B cell (primary cell): Measurements from ENCODE around the gene HMG20A. TPM values are rescaled to one million over a fixed set of nuclear protein-coding genes. Genes with fewer than 3 reads are reported as not detected.

ENCODE experiments used
- ATAC-seq: fragments of 200-7000 bp; cut with Tn5 transposase; one replicate; pipeline ENCODE4 v1.10.0; 2021; ENCODE audit warnings: low read depth, mild to moderate bottlenecking, moderate number of reproducible peaks, moderate library complexity
- CTCF ChIA-PET: fragments of 350-600 bp; sonication (Branson Sonifier 250); formaldehyde crosslinking; loops from one replicate; lab custom pipeline; 2021; ENCODE audit warnings: antibody characterized with exemption, inconsistent platforms; lab: Charles Lee
- POLR2A ChIA-PET: fragments of 350-600 bp; sonication (Branson Sonifier 250); formaldehyde crosslinking; loops from one replicate; lab custom pipeline; 2021; ENCODE audit warnings: antibody characterized with exemption; lab: Charles Lee
- DNase-seq: peaks from one replicate; pipeline ENCODE4 v3.0.0; 2013
- H2AFZ ChIP-seq: 2 replicates; pipeline ENCODE4 v1.6.1; 2012; ENCODE audit warnings: mild to moderate bottlenecking, low read depth, low read length; ENCODE audit not compliant: insufficient read depth, poor library complexity, severe bottlenecking
- H3K27ac ChIP-seq, 2 donors: 1 replicate in 1 of 2; 2 replicates in 1 of 2; pipeline ENCODE4 v1.5.1; 2012 to 2013; ENCODE audit warnings: low read length in 2 of 2, mild to moderate bottlenecking in 2 of 2, moderate library complexity in 1 of 2
- H3K27me3 ChIP-seq, 4 experiments: fragments of 200-600 bp in 1 of 4; sonication (generic) in 1 of 4; replicated peaks in 1 of 4; 1 replicate in 2 of 4; 2 replicates in 2 of 4; pipeline versions ENCODE4 v1.6.1 to v1.7.0; 2013 to 2016; ENCODE audit warnings: low read length in 3 of 4, mild to moderate bottlenecking in 2 of 4, mixed read lengths in 1 of 4, moderate library complexity in 1 of 4; ENCODE audit not compliant: insufficient read depth in 4 of 4, control insufficient read depth in 3 of 4; ENCODE audit errors: control extremely low read depth in 1 of 4
- H3K36me3 ChIP-seq, 2 experiments: replicated peaks in 1 of 2; 1 replicate in 1 of 2; 2 replicates in 1 of 2; pipeline versions ENCODE4 v1.6.1 to v1.7.1; 2013; ENCODE audit warnings: low read length in 1 of 2; ENCODE audit not compliant: insufficient read depth in 2 of 2, control insufficient read depth in 1 of 2; ENCODE audit errors: control extremely low read depth in 1 of 2, extremely low read depth in 1 of 2
- H3K4me1 ChIP-seq, 2 donors: fragments of 200-600 bp in 1 of 2; sonication (generic) in 1 of 2; 1 replicate in 1 of 2; 2 replicates in 1 of 2; pipeline versions ENCODE4 v1.5.1 to v1.6.1; 2013 to 2017; ENCODE audit warnings: low read length in 2 of 2; ENCODE audit not compliant: control insufficient read depth in 2 of 2, insufficient read depth in 2 of 2
- H3K4me2 ChIP-seq: replicated peaks from 2 replicates; pipeline ENCODE3; 2012; ENCODE audit warnings: mild to moderate bottlenecking, low read depth, low read length; ENCODE audit not compliant: poor library complexity, severe bottlenecking
- H3K4me3 ChIP-seq, 5 experiments: fragments of 200-600 bp in 1 of 5; sonication (generic) in 1 of 5; 1 replicate in 3 of 5; 2 replicates in 2 of 5; pipeline versions ENCODE4 v1.5.1 to v1.7.0; 2011 to 2016; ENCODE audit warnings: low read length in 4 of 5, mild to moderate bottlenecking in 4 of 5, low read depth in 2 of 5, control low read depth in 1 of 5, moderate library complexity in 1 of 5; ENCODE audit not compliant: insufficient read depth in 1 of 5; ENCODE audit errors: control extremely low read depth in 1 of 5, extremely low read depth in 1 of 5
- H3K79me2 ChIP-seq: fragments of 200-600 bp; sonication (generic); one replicate; pipeline ENCODE4 v1.6.0; 2016; ENCODE audit warnings: low read length; ENCODE audit not compliant: control insufficient read depth, insufficient read depth
- H3K9ac ChIP-seq: fragments of 200-600 bp; sonication (generic); 2 replicates; pipeline ENCODE4 v1.6.1; 2017; ENCODE audit warnings: mild to moderate bottlenecking, low read length, moderate library complexity
- H3K9me3 ChIP-seq, 3 donors: one replicate each; pipeline versions ENCODE4 v1.6.1 to v1.7.1; 2013; ENCODE audit warnings: low read length in 2 of 3; ENCODE audit not compliant: control insufficient read depth in 2 of 3, insufficient read depth in 1 of 3; ENCODE audit errors: control extremely low read depth in 1 of 3
- H4K20me1 ChIP-seq: 2 replicates; pipeline ENCODE4 v1.6.0; 2012; ENCODE audit warnings: mild to moderate bottlenecking, low read length; ENCODE audit not compliant: insufficient read depth, control insufficient read depth, poor library complexity, severe bottlenecking
- H3K27ac Mint-ChIP-seq: one replicate; pipeline ENCODE4 v1.8.0; 2021; ENCODE audit warnings: mixed read lengths
- H3K27me3 Mint-ChIP-seq: one replicate; pipeline ENCODE4 v1.8.0; 2021; ENCODE audit warnings: mixed read lengths
- H3K4me1 Mint-ChIP-seq: one replicate; pipeline ENCODE4 v1.8.0; 2021; ENCODE audit warnings: mixed read lengths
- H3K4me3 Mint-ChIP-seq: one replicate; pipeline ENCODE4 v1.8.0; 2021; ENCODE audit warnings: mixed read lengths
- H3K9me3 Mint-ChIP-seq: one replicate; pipeline ENCODE4 v1.8.0; 2022; ENCODE audit warnings: mixed read lengths; ENCODE audit not compliant: insufficient read depth
- CTCF ChIP-seq: fragments of 200-600 bp; IDR thresholded peaks from one replicate; pipeline ENCODE4 v1.8.0; 2022; ENCODE audit warnings: antibody characterized with exemption, mild to moderate bottlenecking
- EZH2 ChIP-seq: IDR thresholded peaks from 2 replicates; pipeline ENCODE4 v1.6.1; 2012; ENCODE audit warnings: borderline replicate concordance, low read depth, mild to moderate bottlenecking, moderate library complexity, low read length; ENCODE audit not compliant: insufficient read depth, poor library complexity, severe bottlenecking
- WGBS: methylation state at CpG from one replicate; pipeline ENCODE4 v1.1.5; 2013; ENCODE audit warnings: missing lambda C conversion rate; ENCODE audit not compliant: insufficient coverage; 5-methylcytosine and 5-hydroxymethylcytosine counted together
- intact Hi-C: fragments of 100-400 bp; cut with micrococcal nuclease; formaldehyde crosslinking; loops from one replicate; pipeline ENCODE4 v1.10.0; 2022
- polyA minus RNA-seq: library from RNA; depleted of rRNA, polyadenylated mRNA; stranded (reverse); fragments of >200 nt; gene quantifications from 2 replicates; pipeline ENCODE4 v1.2.3, GENCODE V29; 2012
- polyA plus RNA-seq: library from polyadenylated mRNA; depleted of rRNA; stranded (reverse); fragments of >200 nt; gene quantifications from 2 replicates; pipeline ENCODE4 v1.2.3, GENCODE V29; 2012
- total RNA-seq, 2 donors: library from RNA; stranded (reverse); fragments of 120-200 nt in 1 of 2; gene quantifications; 1 replicate in 1 of 2; 2 replicates in 1 of 2; pipeline versions ENCODE4 v1.2.3 to v1.2.4, GENCODE V29; 2013 to 2022

The HMG20A gene
- total RNA-seq (62.3 and 63.5 TPM in 2 replicates), polyA plus RNA-seq (26.1 and 34.7 TPM in 2 replicates), polyA minus RNA-seq (22.2 and 39.7 TPM in 2 replicates)
- 45.3 TPM for total RNA-seq (2013)

- Histone ChIP-seq H4K20me1 (no peaks in the 10 kb centered on the region), H3K9ac (peak within 1 kb of the TSS; percentile 93), H3K27ac (peak within 1 kb of the TSS; percentile 77 to 95), H3K36me3 (no peaks in the 10 kb centered on the region), H3K4me1 (peaks cover 17% of the 10 kb centered on the region in 2 donors), H3K9me3 (no peaks in the 10 kb centered on the region), H2AFZ (peak within 1 kb of the TSS; percentile 85), H3K4me2 (peak within 1 kb of the TSS; percentile 82), H3K27me3 (no peaks in the 10 kb centered on the region), H3K79me2 (peaks cover 80% of the 10 kb centered on the region), H3K4me3 (peak within 1 kb of the TSS; percentile 64 to 97 (median 95))
- WGBS: 0% methylated on average over 16 of the region's 25 CpGs
- Mint-ChIP-seq H3K27me3 (no peaks in the 10 kb centered on the region), H3K9me3 (no peaks in the 10 kb centered on the region), H3K27ac (peak within 1 kb of the TSS; percentile 98), H3K4me3 (peak within 1 kb of the TSS; percentile 99), H3K4me1 (peaks cover 58% of the 10 kb centered on the region)
- no peak for TF ChIP-seq EZH2
- TF ChIP-seq CTCF: no peak
- CTCF ChIA-PET: interaction anchor here (0.7 to 1.9 kb wide), 5 partner anchors 9 to 302 kb away, joined by 3 to 10 read pairs (median 4); no protein-coding TSS in a partner anchor
- DNase-seq (no peak), ATAC-seq (peak; percentile 41)
- intact Hi-C loops: loop anchor here (1.0 to 10.0 kb wide), 8 partner anchors 11 to 734 kb away; partner anchors contain the start of genes RCN2, SCAPER and TSPAN3
- POLR2A ChIA-PET: interaction anchor here (0.6 to 1.7 kb wide), 5 partner anchors 11 to 337 kb away, joined by 3 to 9 read pairs (median 4); no protein-coding TSS in a partner anchor
Measured at GRCh38 chr15:77420610-77421369, at the start of gene HMG20A. HMG20A (plus strand) TSS chr15:77420888; CDS start chr15:77458408, 37,520 bp downstream.
